PC-9 (cell line): Measurements from ENCODE around the gene PSMG4.
"Not testable (repeated sequence)": the region's sequence is repeated elsewhere in the genome, so short reads cannot be mapped to it uniquely, and the experiment has no call there.

Source experiments
- EZH2 ChIP-seq: fragments of 200-600 bp; sonication (generic); IDR thresholded peaks from 2 replicates; pipeline ENCODE4 v1.8.0; 2017; ENCODE audit warnings: antibody characterized with exemption, low read depth
- TF ChIP-seq, protein P1 (sequence below): fragments of 200-600 bp; sonication (generic); conservative IDR thresholded peaks from 2 replicates; pipeline ENCODE4 v1.6.1; 2017; ENCODE audit warnings: mixed run types, antibody characterized with exemption, mild to moderate bottlenecking, moderate library complexity

DNA sequence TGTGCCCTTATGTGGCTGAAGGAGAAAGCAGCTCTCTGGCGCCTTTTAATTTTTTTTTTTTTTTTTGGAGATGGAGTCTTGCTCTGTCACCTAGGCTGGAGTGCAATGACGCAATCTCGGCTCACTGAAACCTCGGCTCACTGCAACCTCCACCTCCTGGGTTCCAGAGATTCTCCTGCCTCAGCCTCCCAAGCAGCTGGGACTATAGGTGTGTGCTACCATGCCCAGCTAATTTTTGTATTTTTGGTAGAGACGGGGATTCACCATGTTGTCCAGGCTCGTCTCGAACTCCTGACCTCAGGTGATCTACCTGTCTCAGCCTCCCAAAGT, 13.9 kb upstream of the PSMG4 start:
- TF ChIP-seq, protein P1, sequence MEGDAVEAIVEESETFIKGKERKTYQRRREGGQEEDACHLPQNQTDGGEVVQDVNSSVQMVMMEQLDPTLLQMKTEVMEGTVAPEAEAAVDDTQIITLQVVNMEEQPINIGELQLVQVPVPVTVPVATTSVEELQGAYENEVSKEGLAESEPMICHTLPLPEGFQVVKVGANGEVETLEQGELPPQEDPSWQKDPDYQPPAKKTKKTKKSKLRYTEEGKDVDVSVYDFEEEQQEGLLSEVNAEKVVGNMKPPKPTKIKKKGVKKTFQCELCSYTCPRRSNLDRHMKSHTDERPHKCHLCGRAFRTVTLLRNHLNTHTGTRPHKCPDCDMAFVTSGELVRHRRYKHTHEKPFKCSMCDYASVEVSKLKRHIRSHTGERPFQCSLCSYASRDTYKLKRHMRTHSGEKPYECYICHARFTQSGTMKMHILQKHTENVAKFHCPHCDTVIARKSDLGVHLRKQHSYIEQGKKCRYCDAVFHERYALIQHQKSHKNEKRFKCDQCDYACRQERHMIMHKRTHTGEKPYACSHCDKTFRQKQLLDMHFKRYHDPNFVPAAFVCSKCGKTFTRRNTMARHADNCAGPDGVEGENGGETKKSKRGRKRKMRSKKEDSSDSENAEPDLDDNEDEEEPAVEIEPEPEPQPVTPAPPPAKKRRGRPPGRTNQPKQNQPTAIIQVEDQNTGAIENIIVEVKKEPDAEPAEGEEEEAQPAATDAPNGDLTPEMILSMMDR: not testable (repeated sequence)
- not testable (repeated sequence) for TF ChIP-seq EZH2
